CD4-positive, alpha-beta memory T cell (primary cell): ENCODE measurements around the gene OSTF1. TPM values are rescaled to one million over a fixed set of nuclear protein-coding genes. Genes with fewer than 3 reads are reported as not detected.

Experiments
- CTCF ChIA-PET: fragments of 350-600 bp; sonication (Branson Sonifier 250); formaldehyde crosslinking; loops from one replicate; lab custom pipeline; 2021; ENCODE audit warnings: inconsistent platforms; ENCODE audit not compliant: partially characterized antibody; lab: Charles Lee
- POLR2A ChIA-PET: fragments of 350-600 bp; sonication (Branson Sonifier 250); formaldehyde crosslinking; loops from one replicate; lab custom pipeline; 2021; ENCODE audit not compliant: partially characterized antibody; lab: Charles Lee
- DNase-seq, 5 donors: peaks; one replicate each; pipeline versions ENCODE4 v3.0.0 to v3.0.0-alpha.2; 2020 to 2022; ENCODE audit warnings: mixed read lengths in 1 of 5
- H3K27ac ChIP-seq: one replicate; pipeline ENCODE4 v1.7.0; 2013; ENCODE audit warnings: low read depth, low read length
- H3K27me3 ChIP-seq: 2 replicates; pipeline ENCODE4 v1.7.0; 2013; ENCODE audit warnings: mild to moderate bottlenecking, low read length, moderate library complexity; ENCODE audit not compliant: insufficient read depth
- H3K36me3 ChIP-seq: 2 replicates; pipeline ENCODE4 v1.7.0; 2013; ENCODE audit warnings: mild to moderate bottlenecking, low read length, moderate library complexity; ENCODE audit not compliant: insufficient read depth
- H3K4me1 ChIP-seq: 2 replicates; pipeline ENCODE4 v1.7.0; 2013; ENCODE audit warnings: mild to moderate bottlenecking, low read length, moderate library complexity; ENCODE audit not compliant: insufficient read depth
- H3K4me3 ChIP-seq, 2 donors: one replicate each; pipeline ENCODE4 v1.7.0; 2013; ENCODE audit warnings: low read length in 2 of 2, mild to moderate bottlenecking in 1 of 2
- H3K9me3 ChIP-seq, 2 donors: one replicate each; pipeline ENCODE4 v1.7.0; 2013; ENCODE audit warnings: low read length in 2 of 2, control low read depth in 1 of 2; ENCODE audit not compliant: control insufficient read depth in 1 of 2
- H3K27ac Mint-ChIP-seq, 7 donors: one replicate each; pipeline ENCODE4 v1.8.0; 2020 to 2021; ENCODE audit warnings: mixed read lengths in 7 of 7, mild to moderate bottlenecking in 6 of 7, inconsistent platforms in 3 of 7, moderate library complexity in 3 of 7
- H3K27me3 Mint-ChIP-seq, 2 donors: one replicate each; pipeline ENCODE4 v1.8.0; 2020 to 2021; ENCODE audit warnings: mixed read lengths in 2 of 2
- H3K36me3 Mint-ChIP-seq, 2 donors: one replicate each; pipeline ENCODE4 v1.8.0; 2020 to 2021; ENCODE audit warnings: mixed read lengths in 2 of 2, inconsistent platforms in 1 of 2, mild to moderate bottlenecking in 1 of 2
- H3K4me1 Mint-ChIP-seq, 4 donors: one replicate each; pipeline ENCODE4 v1.8.0; 2020 to 2021; ENCODE audit warnings: mixed read lengths in 4 of 4, mild to moderate bottlenecking in 1 of 4
- H3K4me3 Mint-ChIP-seq, 8 donors: one replicate each; pipeline ENCODE4 v1.8.0; 2020 to 2021; ENCODE audit warnings: mixed read lengths in 8 of 8, mild to moderate bottlenecking in 7 of 8, moderate library complexity in 6 of 8, inconsistent platforms in 3 of 8
- H3K9me3 Mint-ChIP-seq, 8 donors: one replicate each; pipeline ENCODE4 v1.8.0; 2020 to 2021; ENCODE audit warnings: mixed read lengths in 8 of 8, mild to moderate bottlenecking in 5 of 8, inconsistent platforms in 3 of 8, moderate library complexity in 1 of 8
- intact Hi-C: fragments of 100-400 bp; cut with micrococcal nuclease; formaldehyde crosslinking; loops from one replicate; pipeline ENCODE4 v1.15.1; 2023
- polyA plus RNA-seq, 2 donors: library from polyadenylated mRNA; unstranded; fragments of 300-500 nt; fragmentation: Illumina TruSeq; gene quantifications; one replicate each; pipeline ENCODE4 v1.2.3, GENCODE V29; 2021
- total RNA-seq, 2 experiments: library from RNA; stranded (reverse); gene quantifications; one replicate each; pipeline ENCODE4 v1.2.3, GENCODE V29; 2021

OSTF1 gene
- total and polyA plus RNA-seq, 4 experiments from 2014 or later, result 59.8 to 188 (median 119) TPM

GRCh38 chr9:75083188-75083970 lies 4.9 kb upstream of the OSTF1 start:
- H3K9me3 ChIP-seq, result no peaks in the 10 kb centered on the region
- no peak overlapping the region for H3K4me3 ChIP-seq
- Mint-ChIP-seq H3K4me3 (peak overlapping the region in 6 of 8 donors; percentile 26 to 66 (median 51)), H3K36me3 (peaks cover 29 to 63% of the 10 kb centered on the region in 2 donors), H3K27me3 (no peaks in the 10 kb centered on the region), H3K4me1 (peaks cover 30 to 65% (median 41%) of the 10 kb centered on the region in 4 donors), H3K9me3 (no peaks in the 10 kb centered on the region), H3K27ac (peak overlapping the region; percentile 86 to 94 (median 90))
- POLR2A ChIA-PET, result interaction anchor here (1.2 to 10.7 kb wide), 3 partner anchors 55 to 131 kb away, joined by 4 to 251 read pairs (median 9); partner anchors contain the start of genes C9orf40 and CARNMT1
- peaks cover 21% of the 10 kb centered on the region for H3K36me3 ChIP-seq
- H3K4me1 ChIP-seq, result peaks cover 44% of the 10 kb centered on the region
- H3K27ac ChIP-seq, result no peak overlapping the region
- H3K27me3 ChIP-seq, result no peaks in the 10 kb centered on the region
- intact Hi-C loops, result loop anchor here (1.0 kb wide), 1 partner anchor 155 kb away; no protein-coding TSS in a partner anchor
- CTCF ChIA-PET, result interaction anchor here (0.7 to 1.6 kb wide), 8 partner anchors 14 to 311 kb away, joined by 3 to 6 read pairs (median 4); no protein-coding TSS in a partner anchor
- peak; percentile 33 to 76 (median 50) for DNase-seq

- peaks cover 44% of the 10 kb centered on the region for H3K4me1 ChIP-seq
- no peaks in the 10 kb centered on the region for H3K9me3 ChIP-seq
- H3K36me3 Mint-ChIP-seq, result peaks cover 29 to 63% of the 10 kb centered on the region in 2 donors
- peaks cover 32 to 68% (median 41%) of the 10 kb centered on the region in 4 donors for H3K4me1 Mint-ChIP-seq
- no peaks in the 10 kb centered on the region for H3K27me3 Mint-ChIP-seq
- ChIA-PET POLR2A (interaction anchor here (6.1 to 10.7 kb wide), 2 partner anchors 58 to 61 kb away, joined by 126 to 251 read pairs; partner anchors contain the start of gene CARNMT1), CTCF (interaction anchor here (0.6 to 2.9 kb wide), 7 partner anchors 12 to 312 kb away, joined by 3 to 19 read pairs (median 4); partner anchors contain the start of gene CARNMT1)
- H3K4me3 Mint-ChIP-seq, result peak overlapping the region in 2 of 8 donors; percentile 21
- H3K9me3 Mint-ChIP-seq, result no peaks in the 10 kb centered on the region
- intact Hi-C loops, result no loop called here
- peaks cover 21% of the 10 kb centered on the region for H3K36me3 ChIP-seq
- H3K27me3 ChIP-seq, result no peaks in the 10 kb centered on the region
- H3K27ac ChIP-seq, result peak overlapping the region; percentile 25
- no peak overlapping the region for H3K4me3 ChIP-seq
- peak overlapping the region in 6 of 7 donors; percentile 43 to 90 (median 67) for H3K27ac Mint-ChIP-seq
- no peak for DNase-seq
These were observed 4.1 kb upstream of the OSTF1 start for GRCh38 chr9:75084081-75084672.

GRCh38 chr9:75085640-75086039 lies 2.7 kb upstream of the OSTF1 start:
- POLR2A ChIA-PET, result interaction anchor here (0.9 to 10.7 kb wide), 7 partner anchors 10 to 1309 kb away, joined by 5 to 251 read pairs (median 40); partner anchors contain the start of genes C9orf40, CARNMT1 and RFK
- DNase-seq, result no peak
- H3K4me1 Mint-ChIP-seq, result peaks cover 43 to 76% (median 48%) of the 10 kb centered on the region in 4 donors
- H3K27ac Mint-ChIP-seq, result peak overlapping the region in 6 of 7 donors; percentile 73 to 95 (median 86)
- Histone ChIP-seq H3K4me3 (peak overlapping the region; percentile 89 to 97), H3K27me3 (no peaks in the 10 kb centered on the region), H3K36me3 (peaks cover 15% of the 10 kb centered on the region), H3K9me3 (no peaks in the 10 kb centered on the region), H3K4me1 (peaks cover 55% of the 10 kb centered on the region), H3K27ac (peak overlapping the region; percentile 92)
- peak overlapping the region; percentile 78 to 97 (median 88) for H3K4me3 Mint-ChIP-seq
- no peaks in the 10 kb centered on the region for H3K27me3 Mint-ChIP-seq
- intact Hi-C loops, result loop anchor here (5.0 kb wide), 1 partner anchor 1928 kb away; no protein-coding TSS in a partner anchor
- peaks cover 19 to 55% of the 10 kb centered on the region in 2 donors for H3K36me3 Mint-ChIP-seq
- CTCF ChIA-PET, result interaction anchor here (0.8 to 5.7 kb wide), 18 partner anchors 10 to 311 kb away, joined by 3 to 21 read pairs (median 4); partner anchors contain the start of gene CARNMT1
- no peaks in the 10 kb centered on the region for H3K9me3 Mint-ChIP-seq

GRCh38 chr9:75086541-75087288 lies 1.6 kb upstream of the OSTF1 start:
- Mint-ChIP-seq H3K9me3 (no peaks in the 10 kb centered on the region), H3K4me3 (peak overlapping the region; percentile 94 to 100 (median 97)), H3K36me3 (peaks cover 12 to 47% of the 10 kb centered on the region in 2 donors), H3K4me1 (peaks cover 51 to 86% (median 58%) of the 10 kb centered on the region in 4 donors), H3K27me3 (no peaks in the 10 kb centered on the region), H3K27ac (peak overlapping the region; percentile 90 to 97 (median 95))
- Histone ChIP-seq H3K36me3 (peaks cover 12% of the 10 kb centered on the region), H3K4me3 (peak overlapping the region; percentile 89 to 97), H3K9me3 (no peaks in the 10 kb centered on the region), H3K27ac (peak overlapping the region; percentile 92), H3K4me1 (peaks cover 66% of the 10 kb centered on the region), H3K27me3 (no peaks in the 10 kb centered on the region)
- POLR2A ChIA-PET, result interaction anchor here (1.1 to 10.7 kb wide), 12 partner anchors 9 to 134 kb away, joined by 3 to 251 read pairs (median 10); partner anchors contain the start of genes C9orf40 and CARNMT1
- intact Hi-C loops, result loop anchor here (5.0 kb wide), 1 partner anchor 1929 kb away; no protein-coding TSS in a partner anchor
- CTCF ChIA-PET, result interaction anchor here (0.7 to 5.7 kb wide), 25 partner anchors 11 to 312 kb away, joined by 3 to 21 read pairs (median 5); partner anchors contain the start of genes C9orf40 and CARNMT1
- DNase-seq, result peak in 1 of 5 donors; percentile 54

- peaks cover 6% of the 10 kb centered on the region for H3K36me3 ChIP-seq
- H3K4me3 Mint-ChIP-seq, result peak overlapping the region; percentile 94 to 100 (median 97)
- no peaks in the 10 kb centered on the region for H3K27me3 ChIP-seq
- intact Hi-C loops, result loop anchor here (5.0 kb wide), 1 partner anchor 1930 kb away; no protein-coding TSS in a partner anchor
- peaks cover 72% of the 10 kb centered on the region for H3K4me1 ChIP-seq
- peak overlapping the region; percentile 90 to 98 (median 97) for H3K27ac Mint-ChIP-seq
- peak overlapping the region; percentile 89 to 97 for H3K4me3 ChIP-seq
- no peaks in the 10 kb centered on the region for H3K9me3 Mint-ChIP-seq
- ChIA-PET CTCF (interaction anchor here (0.7 to 5.7 kb wide), 15 partner anchors 10 to 313 kb away, joined by 3 to 21 read pairs (median 6); partner anchors contain the start of gene C9orf40), POLR2A (interaction anchor here (0.6 to 10.7 kb wide), 24 partner anchors 9 to 804 kb away, joined by 3 to 251 read pairs (median 5); partner anchors contain the start of genes C9orf40 and CARNMT1)
- peak overlapping the region; percentile 92 for H3K27ac ChIP-seq
- no peaks in the 10 kb centered on the region for H3K27me3 Mint-ChIP-seq
- no peaks in the 10 kb centered on the region for H3K9me3 ChIP-seq
- peak; percentile 55 to 76 (median 62) for DNase-seq
- H3K4me1 Mint-ChIP-seq, result peaks cover 55 to 86% (median 64%) of the 10 kb centered on the region in 4 donors
- peaks cover 9 to 41% of the 10 kb centered on the region in 2 donors for H3K36me3 Mint-ChIP-seq
These were observed 958 bp upstream of the OSTF1 start for GRCh38 chr9:75087289-75087823.
